ENCODE results near the gene RNF7.

GRCh38 chr3:141784096-141784495 lies 46.0 kb downstream of the RNF7 start:
- TF ChIP-seq CTCF (IDR thresholded peaks at IDR 0.05 in 4 of 5, conservative IDR thresholded peaks at IDR 0.05 in 1 of 5), result no peak
- no peak for TF ChIP-seq POLR2A (IDR thresholded peaks at IDR 0.05)
